Effector memory CD4-positive, alpha-beta T cell (primary cell): Measurements from ENCODE around the gene DIS3L2.
"Not testable (repeated sequence)": the region's sequence is repeated elsewhere in the genome, so short reads cannot be mapped to it uniquely, and the experiment has no call there.

Experiments
- DNase-seq, 3 donors: peaks; one replicate each; pipeline ENCODE4 v3.0.0-alpha.2; 2020
- H3K27ac ChIP-seq: 2 replicates; pipeline ENCODE4 v1.7.0; 2013; ENCODE audit warnings: mild to moderate bottlenecking, low read length, moderate library complexity; ENCODE audit not compliant: insufficient read depth, poor library complexity, severe bottlenecking
- H3K27me3 ChIP-seq: replicated peaks from 2 replicates; pipeline ENCODE4 v1.7.0; 2013; ENCODE audit warnings: mild to moderate bottlenecking, low read length; ENCODE audit not compliant: insufficient read depth, control insufficient read depth, poor library complexity, severe bottlenecking
- H3K36me3 ChIP-seq: 2 replicates; pipeline ENCODE4 v1.7.0; 2013; ENCODE audit warnings: mild to moderate bottlenecking, low read length, moderate library complexity; ENCODE audit not compliant: control insufficient read depth, insufficient read depth
- H3K4me1 ChIP-seq: 2 replicates; pipeline ENCODE4 v1.7.0; 2013; ENCODE audit warnings: low read length, mild to moderate bottlenecking; ENCODE audit not compliant: control insufficient read depth, insufficient read depth, poor library complexity, severe bottlenecking
- H3K4me3 ChIP-seq: 2 replicates; pipeline ENCODE4 v1.7.0; 2013; ENCODE audit warnings: low read length, low read depth, mild to moderate bottlenecking; ENCODE audit not compliant: insufficient read depth, poor library complexity, severe bottlenecking
- H3K9me3 ChIP-seq: 2 replicates; pipeline ENCODE4 v1.7.0; 2013; ENCODE audit warnings: mild to moderate bottlenecking, low read length, moderate library complexity; ENCODE audit not compliant: control insufficient read depth

Gene DIS3L2

GRCh38 chr2:232103140-232103737 lies 141.7 kb downstream of the DIS3L2 start:
- DNase-seq = no peak
- Histone ChIP-seq H3K27ac (no peak overlapping the region), H3K4me1 (no peaks in the 10 kb centered on the region), H3K9me3 (no peaks in the 10 kb centered on the region), H3K36me3 (no peaks in the 10 kb centered on the region), H3K27me3 (no peaks in the 10 kb centered on the region), H3K4me3 (no peak overlapping the region)

GRCh38 chr2:232104076-232104646 lies 142.6 kb downstream of the DIS3L2 start:
- Histone ChIP-seq H3K27ac (no peak overlapping the region), H3K4me3 (no peak overlapping the region), H3K27me3 (no peaks in the 10 kb centered on the region), H3K36me3 (no peaks in the 10 kb centered on the region), H3K4me1 (no peaks in the 10 kb centered on the region), H3K9me3 (no peaks in the 10 kb centered on the region)
- no peak for DNase-seq

GRCh38 chr2:232111551-232111950 lies 150.0 kb downstream of the DIS3L2 start:
- no peaks in the 10 kb centered on the region for H3K4me1 ChIP-seq
- no peaks in the 10 kb centered on the region for H3K9me3 ChIP-seq
- H3K27ac ChIP-seq = no peak overlapping the region
- H3K27me3 ChIP-seq = no peaks in the 10 kb centered on the region
- no peak overlapping the region for H3K4me3 ChIP-seq
- H3K36me3 ChIP-seq = no peaks in the 10 kb centered on the region
- DNase-seq = no peak

- Histone ChIP-seq H3K27me3 (no peaks in the 10 kb centered on the region), H3K36me3 (no peaks in the 10 kb centered on the region), H3K9me3 (no peaks in the 10 kb centered on the region), H3K4me1 (no peaks in the 10 kb centered on the region), H3K4me3 (no peak overlapping the region), H3K27ac (no peak overlapping the region)
- DNase-seq = no peak
Measured at GRCh38 chr2:232113821-232114220, 152.3 kb downstream of the DIS3L2 start.

GRCh38 chr2:232115728-232116361 lies 154.3 kb downstream of the DIS3L2 start:
- not testable (repeated sequence) for H3K9me3 ChIP-seq, H3K4me3 ChIP-seq, DNase-seq, H3K36me3 ChIP-seq, H3K27me3 ChIP-seq, H3K27ac ChIP-seq, H3K4me1 ChIP-seq

GRCh38 chr2:232116852-232117251 lies 155.3 kb downstream of the DIS3L2 start:
- DNase-seq = no peak
- H3K9me3 ChIP-seq = no peaks in the 10 kb centered on the region
- no peak overlapping the region for H3K27ac ChIP-seq
- no peaks in the 10 kb centered on the region for H3K27me3 ChIP-seq
- no peaks in the 10 kb centered on the region for H3K4me1 ChIP-seq
- no peak overlapping the region for H3K4me3 ChIP-seq
- no peaks in the 10 kb centered on the region for H3K36me3 ChIP-seq

GRCh38 chr2:232117413-232117812 lies 155.9 kb downstream of the DIS3L2 start:
- no peaks in the 10 kb centered on the region for H3K4me1 ChIP-seq
- H3K9me3 ChIP-seq = no peaks in the 10 kb centered on the region
- H3K36me3 ChIP-seq = no peaks in the 10 kb centered on the region
- H3K27ac ChIP-seq = no peak overlapping the region
- no peaks in the 10 kb centered on the region for H3K27me3 ChIP-seq
- DNase-seq = no peak
- no peak overlapping the region for H3K4me3 ChIP-seq

GRCh38 chr2:232120911-232121310 lies 159.4 kb downstream of the DIS3L2 start:
- no peaks in the 10 kb centered on the region for H3K4me1 ChIP-seq
- no peaks in the 10 kb centered on the region for H3K9me3 ChIP-seq
- no peaks in the 10 kb centered on the region for H3K36me3 ChIP-seq
- H3K27ac ChIP-seq = no peak overlapping the region
- DNase-seq = no peak
- H3K4me3 ChIP-seq = no peak overlapping the region
- H3K27me3 ChIP-seq = no peaks in the 10 kb centered on the region

GRCh38 chr2:232124309-232124708 lies 162.8 kb downstream of the DIS3L2 start:
- no peak overlapping the region for H3K27ac ChIP-seq
- DNase-seq = no peak
- no peaks in the 10 kb centered on the region for H3K4me1 ChIP-seq
- H3K36me3 ChIP-seq = no peaks in the 10 kb centered on the region
- H3K9me3 ChIP-seq = no peaks in the 10 kb centered on the region
- no peaks in the 10 kb centered on the region for H3K27me3 ChIP-seq
- H3K4me3 ChIP-seq = no peak overlapping the region

GRCh38 chr2:232126301-232127099 lies 165.0 kb downstream of the DIS3L2 start:
- peaks cover 7% of the 10 kb centered on the region for H3K36me3 ChIP-seq
- DNase-seq = no peak
- no peaks in the 10 kb centered on the region for H3K9me3 ChIP-seq
- no peaks in the 10 kb centered on the region for H3K4me1 ChIP-seq
- H3K27me3 ChIP-seq = no peaks in the 10 kb centered on the region
- H3K27ac ChIP-seq = no peak overlapping the region
- H3K4me3 ChIP-seq = no peak overlapping the region
